HEK293 (cell line): ENCODE results near the gene PCID2.

Source experiments
- CTCF ChIA-PET: fragments of 350-600 bp; formaldehyde crosslinking; extraction: SDS; loops from one replicate; lab custom pipeline; 2021; ENCODE audit warnings: antibody characterized with exemption; lab: Yijun Ruan, JAX
- POLR2A ChIA-PET: fragments of 300-600 bp; formaldehyde crosslinking; extraction: SDS; loops from one replicate; lab custom pipeline; 2020; ENCODE audit warnings: antibody characterized with exemption, inconsistent platforms; lab: Yijun Ruan, JAX
- H3K27ac ChIP-seq: fragments of 200-500 bp; sonication (Bioruptor generic); 2 replicates; pipeline ENCODE4 v1.5.1; 2014; ENCODE audit warnings: low read depth, low read length, control low read depth, inconsistent platforms; ENCODE audit errors: extremely low read depth
- H3K36me3 ChIP-seq, 2 experiments: fragments of 200-500 bp in 1 of 2; sonication (Bioruptor generic) in 1 of 2; 1 replicate in 1 of 2; 2 replicates in 1 of 2; pipeline ENCODE4 v1.5.1; 2014 to 2017; ENCODE audit warnings: inconsistent platforms in 2 of 2, low read length in 2 of 2; ENCODE audit not compliant: control insufficient read depth in 2 of 2, insufficient read depth in 1 of 2
- H3K4me1 ChIP-seq: fragments of 200-500 bp; sonication (Bioruptor generic); 2 replicates; pipeline ENCODE4 v1.5.1; 2014; ENCODE audit warnings: mild to moderate bottlenecking, low read length, inconsistent platforms; ENCODE audit not compliant: control insufficient read depth, insufficient read depth
- H3K4me3 ChIP-seq: 2 replicates; pipeline ENCODE4 v1.5.1; 2011; ENCODE audit warnings: low read depth, mild to moderate bottlenecking, control low read depth, low read length, moderate library complexity
- H3K9me3 ChIP-seq: fragments of 200-500 bp; sonication (Bioruptor generic); 2 replicates; pipeline ENCODE4 v1.5.1; 2014; ENCODE audit warnings: low read depth, low read length, inconsistent platforms; ENCODE audit not compliant: control insufficient read depth, insufficient read depth
- KLF10 ChIP-seq: fragments of 450-650 bp; IDR thresholded peaks from 2 replicates; pipeline ENCODE4 v1.5.1; 2018; ENCODE audit warnings: missing biosample characterization, mild to moderate bottlenecking, missing genetic modification characterization
- MEIS1 ChIP-seq: sonication (generic); formaldehyde crosslinking; IDR thresholded peaks from 2 replicates; pipeline ENCODE4 v1.8.1; 2022; ENCODE audit warnings: missing genetic modification reagents, mild to moderate bottlenecking, borderline replicate concordance
- OSR2 ChIP-seq: fragments of 450-650 bp; formaldehyde crosslinking; IDR thresholded peaks from 2 replicates; pipeline ENCODE4 v1.5.1; 2016; ENCODE audit warnings: missing biosample characterization, missing genetic modification characterization
- OVOL3 ChIP-seq: fragments of 450-650 bp; formaldehyde crosslinking; IDR thresholded peaks from 2 replicates; pipeline ENCODE4 v1.5.1; 2016; ENCODE audit warnings: missing biosample characterization, missing genetic modification characterization
- SCRT2 ChIP-seq: fragments of 450-650 bp; formaldehyde crosslinking; IDR thresholded peaks from 2 replicates; pipeline ENCODE4 v1.5.1; 2016; ENCODE audit warnings: missing biosample characterization, missing genetic modification characterization
- ZBTB17 ChIP-seq: fragments of 450-650 bp; formaldehyde crosslinking; IDR thresholded peaks from 2 replicates; pipeline ENCODE4 v1.5.1; 2016; ENCODE audit warnings: missing biosample characterization, missing genetic modification characterization
- ZBTB20 ChIP-seq: fragments of 450-650 bp; formaldehyde crosslinking; IDR thresholded peaks from 2 replicates; pipeline ENCODE4 v1.5.1; 2016; ENCODE audit warnings: missing biosample characterization, missing genetic modification characterization
- ZBTB8A ChIP-seq: fragments of 450-650 bp; formaldehyde crosslinking; IDR thresholded peaks from 2 replicates; pipeline ENCODE4 v1.5.1; 2016; ENCODE audit warnings: missing biosample characterization, missing genetic modification characterization
- ZIC2 ChIP-seq: fragments of 450-650 bp; formaldehyde crosslinking; IDR thresholded peaks from 2 replicates; pipeline ENCODE4 v1.5.1; 2016; ENCODE audit warnings: missing biosample characterization, missing genetic modification characterization
- ZNF19 ChIP-seq: fragments of 450-650 bp; formaldehyde crosslinking; IDR thresholded peaks from 2 replicates; pipeline ENCODE4; 2016; ENCODE audit warnings: missing biosample characterization, missing genetic modification characterization, low read depth
- ZNF350 ChIP-seq: fragments of 450-650 bp; formaldehyde crosslinking; IDR thresholded peaks from 2 replicates; pipeline ENCODE4 v1.5.0; 2017; ENCODE audit warnings: missing biosample characterization, mild to moderate bottlenecking, missing genetic modification characterization
- ZNF394 ChIP-seq: fragments of 450-650 bp; formaldehyde crosslinking; IDR thresholded peaks from 2 replicates; pipeline ENCODE4 v1.5.1; 2016; ENCODE audit warnings: missing biosample characterization, missing genetic modification characterization, mild to moderate bottlenecking, moderate library complexity, borderline replicate concordance
- ZNF529 ChIP-seq: fragments of 450-650 bp; formaldehyde crosslinking; IDR thresholded peaks from 2 replicates; pipeline ENCODE4 v1.5.1; 2017; ENCODE audit warnings: missing genetic modification characterization, missing biosample characterization; ENCODE audit not compliant: insufficient replicate concordance
- ZNF555 ChIP-seq: fragments of 450-650 bp; formaldehyde crosslinking; conservative IDR thresholded peaks from 2 replicates; pipeline ENCODE4 v1.5.1; 2017; ENCODE audit warnings: missing biosample characterization, mild to moderate bottlenecking, missing genetic modification characterization, inconsistent platforms
- ZNF561 ChIP-seq: fragments of 450-650 bp; IDR thresholded peaks from 2 replicates; pipeline ENCODE4 v1.5.1; 2018; ENCODE audit warnings: missing biosample characterization, missing genetic modification characterization, borderline replicate concordance
- ZNF747 ChIP-seq: fragments of 450-650 bp; formaldehyde crosslinking; IDR thresholded peaks from 2 replicates; pipeline ENCODE4 v1.5.1; 2016; ENCODE audit warnings: missing biosample characterization, missing genetic modification characterization
- ZSCAN23 ChIP-seq: fragments of 450-650 bp; formaldehyde crosslinking; IDR thresholded peaks from 2 replicates; pipeline ENCODE4 v1.5.1; 2016; ENCODE audit warnings: missing biosample characterization, missing genetic modification characterization
- ZXDB ChIP-seq: fragments of 450-650 bp; formaldehyde crosslinking; IDR thresholded peaks from 2 replicates; pipeline ENCODE4 v1.5.1; 2016; ENCODE audit warnings: missing biosample characterization, missing genetic modification characterization
- TF ChIP-seq, protein P1 (sequence below): fragments of 450-650 bp; formaldehyde crosslinking; IDR thresholded peaks from 2 replicates; pipeline ENCODE4 v1.5.1; 2016; ENCODE audit warnings: missing biosample characterization, missing genetic modification characterization
- TF ChIP-seq, protein P2 (sequence below): fragments of 450-650 bp; formaldehyde crosslinking; IDR thresholded peaks from 2 replicates; pipeline ENCODE4 v1.5.1; 2016; ENCODE audit warnings: missing biosample characterization, missing genetic modification characterization
- TF ChIP-seq, protein P3 (sequence below): fragments of 450-650 bp; formaldehyde crosslinking; IDR thresholded peaks from 2 replicates; pipeline ENCODE4 v1.5.1; 2017; ENCODE audit warnings: missing biosample characterization, missing genetic modification characterization
- TF ChIP-seq, protein P4 (sequence below): fragments of 450-650 bp; formaldehyde crosslinking; optimal IDR thresholded peaks from 2 replicates; pipeline ENCODE3; 2016; ENCODE audit warnings: missing biosample characterization, mild to moderate bottlenecking, missing genetic modification characterization
- TF ChIP-seq, protein P5 (sequence below): fragments of 450-650 bp; formaldehyde crosslinking; IDR thresholded peaks from 2 replicates; pipeline ENCODE4 v1.5.1; 2016; ENCODE audit warnings: missing biosample characterization, missing genetic modification characterization
- TF ChIP-seq, protein P6 (sequence below): sonication (generic); formaldehyde crosslinking; IDR thresholded peaks from 2 replicates; pipeline ENCODE4 v1.8.1; 2022; ENCODE audit warnings: mild to moderate bottlenecking, moderate library complexity, missing genetic modification reagents

PCID2 gene

DNA sequence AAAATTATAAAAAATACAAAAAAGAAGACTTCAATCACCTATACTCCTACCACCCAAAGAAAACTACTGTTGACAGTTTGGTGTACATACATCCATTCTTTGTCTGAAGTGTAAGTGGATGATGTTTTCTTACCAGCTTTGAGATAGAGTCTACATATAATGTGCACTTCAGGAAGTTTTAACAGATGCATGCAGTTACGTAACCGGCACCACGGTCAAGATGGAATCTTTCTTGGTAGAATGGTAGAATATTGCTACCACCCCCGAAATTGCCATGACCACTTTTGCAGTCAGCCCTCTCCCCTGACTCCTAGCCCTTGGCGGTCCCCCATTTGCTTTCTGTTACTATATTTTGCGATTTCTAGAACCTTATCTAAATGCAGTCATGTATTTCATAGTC, 2.4 kb upstream of the PCID2 start:
- ChIA-PET CTCF (no interaction called here), POLR2A (no interaction called here)
- Histone ChIP-seq H3K4me1 (no peaks in the 10 kb centered on the region; the same call in 1 of the 2 replicates), H3K36me3 (peaks cover 0 to 28% of the 10 kb centered on the region in 2 experiments; a peak in 1 of 3 replicates), H3K9me3 (no peaks in the 10 kb centered on the region), H3K4me3 (no peak overlapping the region), H3K27ac (no peak overlapping the region)
- TF ChIP-seq ZXDB (tag by site-specific recombination) = no peak
- no peak for TF ChIP-seq ZNF350 (tag by site-specific recombination)
- TF ChIP-seq, protein P1, sequence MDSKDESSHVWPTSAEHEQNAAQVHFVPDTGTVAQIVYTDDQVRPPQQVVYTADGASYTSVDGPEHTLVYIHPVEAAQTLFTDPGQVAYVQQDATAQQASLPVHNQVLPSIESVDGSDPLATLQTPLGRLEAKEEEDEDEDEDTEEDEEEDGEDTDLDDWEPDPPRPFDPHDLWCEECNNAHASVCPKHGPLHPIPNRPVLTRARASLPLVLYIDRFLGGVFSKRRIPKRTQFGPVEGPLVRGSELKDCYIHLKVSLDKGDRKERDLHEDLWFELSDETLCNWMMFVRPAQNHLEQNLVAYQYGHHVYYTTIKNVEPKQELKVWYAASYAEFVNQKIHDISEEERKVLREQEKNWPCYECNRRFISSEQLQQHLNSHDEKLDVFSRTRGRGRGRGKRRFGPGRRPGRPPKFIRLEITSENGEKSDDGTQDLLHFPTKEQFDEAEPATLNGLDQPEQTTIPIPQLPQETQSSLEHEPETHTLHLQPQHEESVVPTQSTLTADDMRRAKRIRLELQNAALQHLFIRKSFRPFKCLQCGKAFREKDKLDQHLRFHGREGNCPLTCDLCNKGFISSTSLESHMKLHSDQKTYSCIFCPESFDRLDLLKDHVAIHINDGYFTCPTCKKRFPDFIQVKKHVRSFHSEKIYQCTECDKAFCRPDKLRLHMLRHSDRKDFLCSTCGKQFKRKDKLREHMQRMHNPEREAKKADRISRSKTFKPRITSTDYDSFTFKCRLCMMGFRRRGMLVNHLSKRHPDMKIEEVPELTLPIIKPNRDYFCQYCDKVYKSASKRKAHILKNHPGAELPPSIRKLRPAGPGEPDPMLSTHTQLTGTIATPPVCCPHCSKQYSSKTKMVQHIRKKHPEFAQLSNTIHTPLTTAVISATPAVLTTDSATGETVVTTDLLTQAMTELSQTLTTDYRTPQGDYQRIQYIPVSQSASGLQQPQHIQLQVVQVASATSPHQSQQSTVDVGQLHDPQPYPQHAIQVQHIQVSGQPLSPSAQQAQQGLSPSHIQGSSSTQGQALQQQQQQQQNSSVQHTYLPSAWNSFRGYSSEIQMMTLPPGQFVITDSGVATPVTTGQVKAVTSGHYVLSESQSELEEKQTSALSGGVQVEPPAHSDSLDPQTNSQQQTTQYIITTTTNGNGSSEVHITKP = no peak
- TF ChIP-seq ZNF529 (tag by site-specific recombination) = no peak
- TF ChIP-seq, protein P2, sequence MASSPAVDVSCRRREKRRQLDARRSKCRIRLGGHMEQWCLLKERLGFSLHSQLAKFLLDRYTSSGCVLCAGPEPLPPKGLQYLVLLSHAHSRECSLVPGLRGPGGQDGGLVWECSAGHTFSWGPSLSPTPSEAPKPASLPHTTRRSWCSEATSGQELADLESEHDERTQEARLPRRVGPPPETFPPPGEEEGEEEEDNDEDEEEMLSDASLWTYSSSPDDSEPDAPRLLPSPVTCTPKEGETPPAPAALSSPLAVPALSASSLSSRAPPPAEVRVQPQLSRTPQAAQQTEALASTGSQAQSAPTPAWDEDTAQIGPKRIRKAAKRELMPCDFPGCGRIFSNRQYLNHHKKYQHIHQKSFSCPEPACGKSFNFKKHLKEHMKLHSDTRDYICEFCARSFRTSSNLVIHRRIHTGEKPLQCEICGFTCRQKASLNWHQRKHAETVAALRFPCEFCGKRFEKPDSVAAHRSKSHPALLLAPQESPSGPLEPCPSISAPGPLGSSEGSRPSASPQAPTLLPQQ (tag by site-specific recombination) = no peak

DNA sequence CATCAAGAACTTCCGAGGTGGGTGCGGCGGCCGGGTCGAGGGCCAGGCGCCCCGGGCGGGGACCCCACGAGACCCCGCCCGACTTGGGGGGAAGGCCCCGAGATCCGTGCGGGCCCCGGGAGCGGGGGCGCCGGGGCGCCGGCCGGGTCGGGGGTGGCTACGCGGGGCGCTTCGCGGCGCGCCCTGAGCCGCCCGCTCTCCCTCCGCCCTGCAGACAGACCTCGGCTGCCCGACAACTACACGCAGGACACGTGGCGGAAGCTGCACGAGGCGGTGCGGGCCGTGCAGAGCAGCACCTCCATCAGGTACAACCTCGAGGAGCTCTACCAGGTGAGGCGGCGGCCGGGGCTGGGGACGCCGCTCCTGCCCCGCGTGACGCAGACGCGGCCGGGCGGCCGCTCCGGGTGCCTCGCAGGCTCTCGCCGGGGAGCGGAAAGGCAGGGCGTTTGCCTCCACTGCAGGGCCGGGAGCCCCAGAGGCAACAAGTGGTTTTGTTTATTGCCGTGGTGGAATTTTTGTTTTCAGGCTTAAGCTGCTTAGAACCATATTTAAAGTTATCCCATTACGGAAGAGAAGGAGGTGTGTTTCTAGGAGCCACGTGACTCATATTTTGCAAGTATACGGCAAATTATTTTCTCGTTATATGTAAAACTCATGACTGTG, 1.4 kb upstream of the PCID2 start:
- CTCF ChIA-PET = interaction anchor here (0.5 kb wide), 1 partner anchor 49 kb away, joined by 3 read pairs; no protein-coding TSS in a partner anchor
- POLR2A ChIA-PET = interaction anchor here (1.3 kb wide), 1 partner anchor 10 kb away, joined by 4 read pairs; no protein-coding TSS in a partner anchor
- Histone ChIP-seq H3K9me3 (no peaks in the 10 kb centered on the region), H3K4me3 (peak overlapping the region; percentile 97), H3K36me3 (peaks cover 0 to 33% of the 10 kb centered on the region in 2 experiments; a peak in 1 of 3 replicates), H3K4me1 (no peaks in the 10 kb centered on the region; the same call in 1 of the 2 replicates), H3K27ac (peak overlapping the region; percentile 86)
- TF ChIP-seq, protein P3, sequence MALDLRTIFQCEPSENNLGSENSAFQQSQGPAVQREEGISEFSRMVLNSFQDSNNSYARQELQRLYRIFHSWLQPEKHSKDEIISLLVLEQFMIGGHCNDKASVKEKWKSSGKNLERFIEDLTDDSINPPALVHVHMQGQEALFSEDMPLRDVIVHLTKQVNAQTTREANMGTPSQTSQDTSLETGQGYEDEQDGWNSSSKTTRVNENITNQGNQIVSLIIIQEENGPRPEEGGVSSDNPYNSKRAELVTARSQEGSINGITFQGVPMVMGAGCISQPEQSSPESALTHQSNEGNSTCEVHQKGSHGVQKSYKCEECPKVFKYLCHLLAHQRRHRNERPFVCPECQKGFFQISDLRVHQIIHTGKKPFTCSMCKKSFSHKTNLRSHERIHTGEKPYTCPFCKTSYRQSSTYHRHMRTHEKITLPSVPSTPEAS (tag by site-specific recombination) = no peak
- no peak for TF ChIP-seq MEIS1 (CRISPR knock-in tag)
- TF ChIP-seq ZNF561 (tag by site-specific recombination) = 0 out of 2 replicates have a peak, but pooled peaks have one; percentile 46
- TF ChIP-seq, protein P4, sequence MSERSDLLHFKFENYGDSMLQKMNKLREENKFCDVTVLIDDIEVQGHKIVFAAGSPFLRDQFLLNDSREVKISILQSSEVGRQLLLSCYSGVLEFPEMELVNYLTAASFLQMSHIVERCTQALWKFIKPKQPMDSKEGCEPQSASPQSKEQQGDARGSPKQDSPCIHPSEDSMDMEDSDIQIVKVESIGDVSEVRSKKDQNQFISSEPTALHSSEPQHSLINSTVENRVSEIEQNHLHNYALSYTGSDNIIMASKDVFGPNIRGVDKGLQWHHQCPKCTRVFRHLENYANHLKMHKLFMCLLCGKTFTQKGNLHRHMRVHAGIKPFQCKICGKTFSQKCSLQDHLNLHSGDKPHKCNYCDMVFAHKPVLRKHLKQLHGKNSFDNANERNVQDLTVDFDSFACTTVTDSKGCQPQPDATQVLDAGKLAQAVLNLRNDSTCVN (tag by site-specific recombination) = peak; percentile 19
- TF ChIP-seq, protein P5, sequence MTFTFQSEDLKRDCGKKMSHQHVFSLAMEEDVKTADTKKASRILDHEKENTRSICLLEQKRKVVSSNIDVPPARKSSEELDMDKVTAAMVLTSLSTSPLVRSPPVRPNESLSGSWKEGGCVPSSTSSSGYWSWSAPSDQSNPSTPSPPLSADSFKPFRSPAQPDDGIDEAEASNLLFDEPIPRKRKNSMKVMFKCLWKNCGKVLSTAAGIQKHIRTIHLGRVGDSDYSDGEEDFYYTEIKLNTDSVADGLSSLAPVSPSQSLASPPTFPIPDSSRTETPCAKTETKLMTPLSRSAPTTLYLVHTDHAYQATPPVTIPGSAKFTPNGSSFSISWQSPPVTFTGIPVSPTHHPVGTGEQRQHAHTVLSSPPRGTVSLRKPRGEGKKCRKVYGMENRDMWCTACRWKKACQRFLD = no peak
- no peak for TF ChIP-seq ZSCAN23 (tag by site-specific recombination)
- peak; percentile 91 for TF ChIP-seq ZBTB8A (tag by site-specific recombination)
- TF ChIP-seq ZBTB20 = peak; percentile 76; the same call in 1 of the 2 replicates
- TF ChIP-seq OSR2 = no peak
- peak; percentile 37; the same call in 1 of the 2 replicates for TF ChIP-seq ZIC2 (tag by site-specific recombination)
- no peak for TF ChIP-seq ZNF555 (tag by site-specific recombination)
- TF ChIP-seq OVOL3 (tag by site-specific recombination) = no peak
- peak; percentile 97 for TF ChIP-seq SCRT2 (tag by site-specific recombination)
- no peak for TF ChIP-seq ZNF394 (tag by site-specific recombination)
- TF ChIP-seq ZNF19 (tag by site-specific recombination) = no peak
- TF ChIP-seq, protein P6, sequence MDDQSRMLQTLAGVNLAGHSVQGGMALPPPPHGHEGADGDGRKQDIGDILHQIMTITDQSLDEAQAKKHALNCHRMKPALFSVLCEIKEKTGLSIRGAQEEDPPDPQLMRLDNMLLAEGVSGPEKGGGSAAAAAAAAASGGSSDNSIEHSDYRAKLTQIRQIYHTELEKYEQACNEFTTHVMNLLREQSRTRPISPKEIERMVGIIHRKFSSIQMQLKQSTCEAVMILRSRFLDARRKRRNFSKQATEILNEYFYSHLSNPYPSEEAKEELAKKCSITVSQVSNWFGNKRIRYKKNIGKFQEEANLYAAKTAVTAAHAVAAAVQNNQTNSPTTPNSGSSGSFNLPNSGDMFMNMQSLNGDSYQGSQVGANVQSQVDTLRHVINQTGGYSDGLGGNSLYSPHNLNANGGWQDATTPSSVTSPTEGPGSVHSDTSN (CRISPR knock-in tag) = peak; percentile 45; the same call in 1 of the 2 replicates
- TF ChIP-seq ZNF747 = no peak
- peak; percentile 14; the same call in 1 of the 2 replicates for TF ChIP-seq ZBTB17
- TF ChIP-seq KLF10 = peak; percentile 77
